GM12878 (cell line): Measurements from ENCODE around the gene CAMTA1.
"Not testable (repeated sequence)": the region's sequence is repeated elsewhere in the genome, so short reads cannot be mapped to it uniquely, and the experiment has no call there.

ENCODE experiments used
- EP300 ChIP-seq, 2 experiments: fragments of 150-350 bp in 1 of 2; IDR thresholded peaks; 2 replicates each; pipeline ENCODE4 v1.6.1; 2011 to 2012; ENCODE audit warnings: low read depth in 2 of 2, low read length in 2 of 2, borderline replicate concordance in 1 of 2, improper control_type of control experiment in 1 of 2, inconsistent platforms in 1 of 2; ENCODE audit not compliant: control insufficient read depth in 1 of 2
- FOXK2 ChIP-seq: fragments of 450-650 bp; IDR thresholded peaks from 2 replicates; pipeline ENCODE4 v1.6.1; 2017; ENCODE audit warnings: mild to moderate bottlenecking, moderate library complexity
- HDAC6 ChIP-seq: fragments of 200-600 bp; sonication (generic); IDR thresholded peaks from one replicate; pipeline ENCODE4 v1.8.0; 2017; ENCODE audit warnings: antibody characterized with exemption; ENCODE audit not compliant: unreplicated experiment
- NFYB ChIP-seq: IDR thresholded peaks from 2 replicates; pipeline ENCODE4 v1.6.1; 2011; ENCODE audit warnings: low read depth, mild to moderate bottlenecking, low read length, improper control_type of control experiment, moderate library complexity; ENCODE audit not compliant: insufficient read depth
- NR2C1 ChIP-seq: fragments of 450-650 bp; IDR thresholded peaks from 2 replicates; pipeline ENCODE4 v1.6.1; 2017; ENCODE audit warnings: antibody characterized with exemption, mild to moderate bottlenecking, moderate library complexity
- POLR2A ChIP-seq: IDR thresholded peaks from 2 replicates; pipeline ENCODE4 v1.6.1; 2011; ENCODE audit warnings: low read depth, mild to moderate bottlenecking, low read length
- POLR2AphosphoS5 ChIP-seq: IDR thresholded peaks from 2 replicates; pipeline ENCODE4 v1.6.1; 2011; ENCODE audit warnings: mild to moderate bottlenecking, low read length, inconsistent platforms
- RAD21 ChIP-seq: IDR thresholded peaks from 2 replicates; pipeline ENCODE4 v1.6.1; 2011; ENCODE audit warnings: mild to moderate bottlenecking, low read depth, low read length, moderate library complexity; ENCODE audit not compliant: insufficient read depth
- SIN3A ChIP-seq: IDR thresholded peaks from 2 replicates; pipeline ENCODE4 v1.6.1; 2012; ENCODE audit warnings: low read depth, low read length, improper control_type of control experiment
- TCF3 ChIP-seq: IDR thresholded peaks from 2 replicates; pipeline ENCODE4 v1.6.1; 2012; ENCODE audit warnings: low read depth, mild to moderate bottlenecking, low read length, borderline replicate concordance; ENCODE audit not compliant: insufficient read depth
- YY1 ChIP-seq: IDR thresholded peaks from 2 replicates; pipeline ENCODE4 v1.6.1; 2011; ENCODE audit warnings: low read depth, mild to moderate bottlenecking, low read length
- TF ChIP-seq, protein P1 (sequence below): IDR thresholded peaks from 2 replicates; pipeline ENCODE4 v1.6.1; 2011; ENCODE audit warnings: low read depth, low read length, improper control_type of control experiment, borderline replicate concordance
- TF ChIP-seq, protein P2 (sequence below): IDR thresholded peaks from 2 replicates; pipeline ENCODE4 v1.6.1; 2011; ENCODE audit warnings: low read depth, mild to moderate bottlenecking, low read length, moderate library complexity, borderline replicate concordance; ENCODE audit errors: extremely low read depth
- TF ChIP-seq, protein P3 (sequence below), 3 experiments: IDR thresholded peaks in 2 of 3; conservative IDR thresholded peaks in 1 of 3; 2 replicates each; pipeline ENCODE4 v1.5.1; 2011; ENCODE audit warnings: low read depth in 3 of 3, low read length in 3 of 3, mild to moderate bottlenecking in 3 of 3, control low read depth in 2 of 3, moderate library complexity in 2 of 3, inconsistent platforms in 1 of 3, mixed read lengths in 1 of 3; ENCODE audit not compliant: control insufficient read depth in 2 of 3, insufficient read depth in 1 of 3; ENCODE audit errors: extremely low read depth in 1 of 3

DNA sequence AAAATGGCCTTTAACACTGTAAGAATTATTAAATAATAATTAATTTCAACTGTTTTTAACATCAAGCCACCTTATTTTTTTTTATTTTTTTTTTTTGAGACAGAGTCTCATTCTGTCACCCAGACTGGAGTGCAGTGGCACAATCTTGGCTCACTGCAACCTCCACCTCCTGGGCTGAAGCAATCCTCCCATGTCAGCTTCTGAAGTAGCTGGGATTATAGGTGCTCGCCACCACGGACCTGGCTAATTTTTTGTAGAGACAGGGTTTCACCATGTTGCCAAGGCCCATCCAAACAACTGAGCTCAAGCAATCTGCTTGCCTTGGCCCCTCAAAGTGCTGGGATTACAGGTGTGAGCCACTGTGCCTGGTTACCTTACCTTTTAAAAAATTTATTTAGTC, 46.8 kb downstream of the CAMTA1 start:
- TF ChIP-seq, protein P1, sequence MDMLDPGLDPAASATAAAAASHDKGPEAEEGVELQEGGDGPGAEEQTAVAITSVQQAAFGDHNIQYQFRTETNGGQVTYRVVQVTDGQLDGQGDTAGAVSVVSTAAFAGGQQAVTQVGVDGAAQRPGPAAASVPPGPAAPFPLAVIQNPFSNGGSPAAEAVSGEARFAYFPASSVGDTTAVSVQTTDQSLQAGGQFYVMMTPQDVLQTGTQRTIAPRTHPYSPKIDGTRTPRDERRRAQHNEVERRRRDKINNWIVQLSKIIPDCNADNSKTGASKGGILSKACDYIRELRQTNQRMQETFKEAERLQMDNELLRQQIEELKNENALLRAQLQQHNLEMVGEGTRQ, result not testable (repeated sequence)
- TF ChIP-seq, protein P2, sequence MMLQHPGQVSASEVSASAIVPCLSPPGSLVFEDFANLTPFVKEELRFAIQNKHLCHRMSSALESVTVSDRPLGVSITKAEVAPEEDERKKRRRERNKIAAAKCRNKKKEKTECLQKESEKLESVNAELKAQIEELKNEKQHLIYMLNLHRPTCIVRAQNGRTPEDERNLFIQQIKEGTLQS, result not testable (repeated sequence)
- TF ChIP-seq POLR2AphosphoS5; EP300 (IDR thresholded peaks at IDR 0.05; ENCODE audit: borderline replicate concordance in 1 of 2, control insufficient read depth in 1 of 2, low read depth in 2 of 2, low read length in 2 of 2); YY1; TCF3; RAD21; NFYB; NR2C1; SIN3A; FOXK2; HDAC6; POLR2A: not testable (repeated sequence)
- TF ChIP-seq, protein P3, sequence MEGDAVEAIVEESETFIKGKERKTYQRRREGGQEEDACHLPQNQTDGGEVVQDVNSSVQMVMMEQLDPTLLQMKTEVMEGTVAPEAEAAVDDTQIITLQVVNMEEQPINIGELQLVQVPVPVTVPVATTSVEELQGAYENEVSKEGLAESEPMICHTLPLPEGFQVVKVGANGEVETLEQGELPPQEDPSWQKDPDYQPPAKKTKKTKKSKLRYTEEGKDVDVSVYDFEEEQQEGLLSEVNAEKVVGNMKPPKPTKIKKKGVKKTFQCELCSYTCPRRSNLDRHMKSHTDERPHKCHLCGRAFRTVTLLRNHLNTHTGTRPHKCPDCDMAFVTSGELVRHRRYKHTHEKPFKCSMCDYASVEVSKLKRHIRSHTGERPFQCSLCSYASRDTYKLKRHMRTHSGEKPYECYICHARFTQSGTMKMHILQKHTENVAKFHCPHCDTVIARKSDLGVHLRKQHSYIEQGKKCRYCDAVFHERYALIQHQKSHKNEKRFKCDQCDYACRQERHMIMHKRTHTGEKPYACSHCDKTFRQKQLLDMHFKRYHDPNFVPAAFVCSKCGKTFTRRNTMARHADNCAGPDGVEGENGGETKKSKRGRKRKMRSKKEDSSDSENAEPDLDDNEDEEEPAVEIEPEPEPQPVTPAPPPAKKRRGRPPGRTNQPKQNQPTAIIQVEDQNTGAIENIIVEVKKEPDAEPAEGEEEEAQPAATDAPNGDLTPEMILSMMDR (IDR thresholded peaks at IDR 0.05 in 2 of 3, conservative IDR thresholded peaks at IDR 0.05 in 1 of 3; ENCODE audit: control insufficient read depth in 2 of 3, extremely low read depth in 1 of 3, insufficient read depth in 1 of 3, low read depth in 3 of 3, low read length in 3 of 3), result not testable (repeated sequence)
